BE2C (cell line): Measurements from ENCODE around the gene KCNQ1OT1.

Source experiments
- DNase-seq: peaks from one replicate; pipeline ENCODE4 v3.0.0-alpha.2; 2020
- H3K27me3 ChIP-seq: fragments of 250-450 bp; sonication (Bioruptor Pico); 2 replicates; pipeline ENCODE4 v1.5.1; 2020; ENCODE audit warnings: mild to moderate bottlenecking
- H3K36me3 ChIP-seq: fragments of 250-450 bp; sonication (Bioruptor Pico); 2 replicates; pipeline ENCODE4 v1.5.1; 2020; ENCODE audit warnings: mild to moderate bottlenecking
- H3K4me1 ChIP-seq: fragments of 250-450 bp; sonication (Bioruptor Pico); 2 replicates; pipeline ENCODE4 v1.5.1; 2020
- H3K4me3 ChIP-seq: 2 replicates; pipeline ENCODE4 v1.5.1; 2011; ENCODE audit warnings: low read depth, low read length
- H3K9me3 ChIP-seq: fragments of 250-450 bp; sonication (Bioruptor Pico); 2 replicates; pipeline ENCODE4 v1.5.1; 2020
- CTCF ChIP-seq: IDR thresholded peaks from 2 replicates; pipeline ENCODE4 v1.5.1; 2012; ENCODE audit warnings: mild to moderate bottlenecking, low read depth, low read length

The KCNQ1OT1 gene

GRCh38 chr11:2707736-2708135 lies 7.9 kb upstream of the KCNQ1OT1 start:
- H3K4me1 ChIP-seq: peaks cover 9% of the 10 kb centered on the region
- no peak overlapping the region for H3K4me3 ChIP-seq
- H3K36me3 ChIP-seq: no peaks in the 10 kb centered on the region
- no peaks in the 10 kb centered on the region for H3K9me3 ChIP-seq
- no peak for DNase-seq
- no peaks in the 10 kb centered on the region for H3K27me3 ChIP-seq
- no peak for TF ChIP-seq CTCF

- no peak for TF ChIP-seq CTCF
- Histone ChIP-seq H3K36me3 (no peaks in the 10 kb centered on the region), H3K27me3 (no peaks in the 10 kb centered on the region), H3K4me3 (no peak overlapping the region), H3K4me1 (peaks cover 9% of the 10 kb centered on the region), H3K9me3 (no peaks in the 10 kb centered on the region)
- DNase-seq: no peak
These were observed 6.5 kb upstream of the KCNQ1OT1 start for GRCh38 chr11:2706321-2706720.

- no peak for TF ChIP-seq CTCF
- H3K4me3 ChIP-seq: no peak overlapping the region
- DNase-seq: no peak
- peaks cover 15% of the 10 kb centered on the region for H3K4me1 ChIP-seq
- H3K27me3 ChIP-seq: no peaks in the 10 kb centered on the region
- H3K9me3 ChIP-seq: no peaks in the 10 kb centered on the region
- H3K36me3 ChIP-seq: no peaks in the 10 kb centered on the region
These were observed 5.3 kb upstream of the KCNQ1OT1 start for GRCh38 chr11:2704896-2705606.

GRCh38 chr11:2704356-2704755 lies 4.6 kb upstream of the KCNQ1OT1 start:
- TF ChIP-seq CTCF: no peak
- DNase-seq: no peak
- Histone ChIP-seq H3K4me3 (no peak overlapping the region), H3K36me3 (no peaks in the 10 kb centered on the region), H3K27me3 (no peaks in the 10 kb centered on the region), H3K4me1 (peaks cover 15% of the 10 kb centered on the region), H3K9me3 (no peaks in the 10 kb centered on the region)

GRCh38 chr11:2703363-2704141 lies 3.8 kb upstream of the KCNQ1OT1 start:
- Histone ChIP-seq H3K27me3 (no peaks in the 10 kb centered on the region), H3K36me3 (no peaks in the 10 kb centered on the region), H3K4me1 (peaks cover 15% of the 10 kb centered on the region), H3K4me3 (no peak overlapping the region), H3K9me3 (no peaks in the 10 kb centered on the region)
- DNase-seq: peak; percentile 60
- no peak for TF ChIP-seq CTCF
